Activated T-cell treated with anti-CD3 and anti-CD28 coated beads, Interleukin-2, amount 50 U/mL, for 72 hours (primary cell): ENCODE measurements around the gene NKX2-8. TPM values are rescaled to one million over a fixed set of nuclear protein-coding genes. Genes with fewer than 3 reads are reported as not detected.
"Not testable (repeated sequence)": the region's sequence is repeated elsewhere in the genome, so short reads cannot be mapped to it uniquely, and the experiment has no call there.

Source experiments
- ATAC-seq, 2 donors: fragments of 150-1000 bp; cut with Tn5 transposase; replicated peaks in 1 of 2; 2 replicates each; pipeline ENCODE4 v1.10.0; 2021; ENCODE audit warnings: moderate library complexity in 2 of 2, mild to moderate bottlenecking in 1 of 2
- DNase-seq, 2 donors: peaks; one replicate each; pipeline ENCODE4 v3.0.0; 2021 to 2022; ENCODE audit warnings: mixed read lengths in 1 of 2
- H3K27ac Mint-ChIP-seq: one replicate; pipeline ENCODE4 v1.8.0; 2022; ENCODE audit warnings: mild to moderate bottlenecking, moderate library complexity, mixed read lengths
- H3K27me3 Mint-ChIP-seq: one replicate; pipeline ENCODE4 v1.8.0; 2022; ENCODE audit warnings: low read depth, mixed read lengths
- H3K36me3 Mint-ChIP-seq, 2 donors: one replicate each; pipeline ENCODE4 v1.8.0; 2022; ENCODE audit warnings: mixed read lengths in 2 of 2, mild to moderate bottlenecking in 1 of 2; ENCODE audit not compliant: insufficient read depth in 2 of 2
- H3K4me1 Mint-ChIP-seq: one replicate; pipeline ENCODE4 v1.8.0; 2022; ENCODE audit warnings: low read depth, mixed read lengths
- H3K4me3 Mint-ChIP-seq, 2 donors: one replicate each; pipeline ENCODE4 v1.8.0; 2022; ENCODE audit warnings: mild to moderate bottlenecking in 2 of 2, mixed read lengths in 2 of 2, moderate library complexity in 2 of 2
- H3K9me3 Mint-ChIP-seq, 2 donors: one replicate each; pipeline ENCODE4 v1.8.0; 2022; ENCODE audit warnings: mixed read lengths in 2 of 2
- total RNA-seq, 2 donors: library from RNA; stranded (reverse); gene quantifications; one replicate each; pipeline ENCODE4 v1.2.3, GENCODE V29; 2022

NKX2-8 gene
- total RNA-seq, 2 donors from 2014 or later = not detected

DNA sequence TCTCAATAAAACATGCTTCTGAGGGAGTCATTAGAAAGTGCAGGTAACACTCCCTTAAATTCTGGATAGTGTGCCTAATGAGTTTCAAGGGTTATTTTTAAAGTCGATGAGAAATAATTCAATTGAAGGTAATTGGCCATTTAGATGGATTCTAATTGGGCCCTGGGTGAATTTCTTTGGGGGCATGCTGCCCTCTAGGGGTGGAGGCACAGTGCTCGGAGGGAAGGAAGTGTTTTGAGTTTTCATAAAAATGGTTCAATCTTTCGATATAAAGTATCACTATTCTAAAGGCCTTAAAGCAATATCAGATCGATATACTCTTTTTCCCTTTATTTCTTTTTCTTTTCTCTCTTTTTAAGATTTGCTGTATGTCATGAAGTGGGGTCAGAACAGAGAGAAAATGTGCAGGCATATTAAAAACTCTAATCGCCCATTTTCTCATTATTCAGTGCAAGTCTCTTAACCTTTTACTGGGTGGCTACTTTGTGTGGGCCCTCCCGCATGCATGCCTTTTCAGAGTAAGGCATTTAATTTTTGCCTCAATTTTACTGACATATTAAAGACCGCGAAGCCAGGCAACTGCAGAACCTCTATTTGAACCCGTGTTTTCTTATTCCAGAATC lies 25.5 kb downstream of the NKX2-8 start:
- no peak for ATAC-seq
- no peaks in the 10 kb centered on the region for H3K4me1 Mint-ChIP-seq
- no peak overlapping the region for H3K27ac Mint-ChIP-seq
- H3K9me3 Mint-ChIP-seq = no peaks in the 10 kb centered on the region
- H3K4me3 Mint-ChIP-seq = no peak overlapping the region
- no peaks in the 10 kb centered on the region for H3K36me3 Mint-ChIP-seq
- peaks cover 28% of the 10 kb centered on the region for H3K27me3 Mint-ChIP-seq
- peak; percentile 32 to 39 for DNase-seq

DNA sequence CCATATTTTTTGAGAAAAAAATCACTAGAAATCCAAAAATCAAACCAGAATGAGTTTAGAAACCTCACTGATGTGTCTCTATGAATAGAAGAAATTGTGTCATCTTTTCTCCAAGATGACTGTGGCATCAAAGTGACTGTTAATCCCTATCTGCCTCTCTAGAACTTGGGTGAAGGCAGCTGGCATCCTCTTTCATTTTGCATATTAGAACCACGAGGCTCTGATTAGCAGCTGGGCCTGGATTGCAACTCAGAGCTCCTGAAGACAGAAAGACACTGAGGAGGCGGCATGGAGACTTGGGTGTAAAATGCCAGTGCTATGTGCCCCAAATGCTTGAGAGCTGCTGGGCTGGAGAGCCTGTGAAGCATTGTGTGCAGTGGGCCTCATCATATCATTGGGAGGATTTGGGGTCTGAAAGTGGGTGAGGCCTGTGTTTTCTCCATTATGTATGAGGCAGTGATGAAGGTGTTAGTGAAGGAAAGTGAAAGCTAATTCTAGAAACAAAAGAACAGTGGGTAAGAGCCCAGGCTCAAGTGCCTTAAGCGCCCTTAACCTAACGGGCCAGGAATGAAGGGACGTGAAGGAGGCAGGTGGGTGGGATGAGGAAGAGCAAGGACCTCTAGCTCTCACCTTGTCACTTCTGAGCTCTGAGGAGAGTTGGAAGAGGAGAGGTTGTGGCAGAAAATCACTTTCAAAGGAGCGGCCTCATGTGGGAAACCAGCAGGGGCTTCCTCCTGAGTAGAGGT lies 26.2 kb downstream of the NKX2-8 start:
- Mint-ChIP-seq H3K4me1 (no peaks in the 10 kb centered on the region), H3K36me3 (no peaks in the 10 kb centered on the region), H3K4me3 (no peak overlapping the region), H3K27ac (no peak overlapping the region), H3K27me3 (peaks cover 23% of the 10 kb centered on the region), H3K9me3 (no peaks in the 10 kb centered on the region)
- no peak for ATAC-seq
- DNase-seq = no peak

DNA sequence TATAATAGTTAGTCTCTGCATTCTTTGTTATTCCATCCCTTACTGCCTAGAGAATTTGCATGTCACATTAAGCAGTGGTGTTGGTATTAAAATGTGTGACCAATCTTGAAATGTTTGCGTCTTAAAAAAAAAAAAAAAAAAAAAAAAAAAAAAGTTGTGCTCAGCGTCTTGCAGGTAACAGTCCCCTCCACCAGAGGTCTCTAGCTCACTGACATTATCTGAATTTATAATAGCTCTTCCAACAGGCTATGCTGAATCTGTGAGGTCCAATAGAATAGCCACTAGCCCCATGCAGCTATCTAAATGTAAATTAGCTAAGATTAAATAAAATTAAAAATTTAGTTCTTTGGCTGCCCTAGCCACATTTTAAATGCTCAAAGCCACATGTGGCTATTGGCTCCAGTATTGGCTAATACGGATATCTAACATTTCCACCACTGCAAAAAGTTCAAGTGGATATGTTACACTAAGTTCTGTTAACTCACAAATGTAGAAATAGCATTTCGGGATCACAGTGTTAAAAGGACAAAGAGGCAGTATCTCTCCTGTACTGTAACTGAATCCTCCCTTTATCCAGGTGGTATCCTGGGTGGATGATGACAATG lies 28.7 kb downstream of the NKX2-8 start:
- Mint-ChIP-seq H3K36me3 (no peaks in the 10 kb centered on the region), H3K4me3 (no peak overlapping the region), H3K27ac (no peak overlapping the region), H3K27me3 (peaks cover 10% of the 10 kb centered on the region), H3K4me1 (no peaks in the 10 kb centered on the region), H3K9me3 (no peaks in the 10 kb centered on the region)
- ATAC-seq (no peak), DNase-seq (peak; percentile 1 to 3)

DNA sequence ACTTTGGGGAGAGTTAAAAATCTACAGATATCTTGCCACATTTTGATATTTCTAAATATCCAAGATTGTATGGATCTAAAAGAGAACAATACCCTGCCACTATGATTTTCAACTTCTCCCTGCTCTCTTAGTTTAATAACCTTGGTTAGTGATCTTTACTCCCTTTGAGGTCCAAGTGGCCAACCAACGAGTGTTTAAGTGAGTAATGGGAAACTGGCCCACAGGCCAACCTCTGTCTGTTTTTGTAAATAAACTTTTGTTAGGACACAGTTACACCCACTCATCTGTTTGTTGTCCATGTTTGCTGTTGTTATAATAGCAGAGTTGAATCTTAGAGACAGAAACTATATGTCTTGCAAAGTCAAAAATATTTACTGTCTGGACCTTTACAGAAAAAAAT lies 31.5 kb downstream of the NKX2-8 start:
- H3K36me3 Mint-ChIP-seq = no peaks in the 10 kb centered on the region
- H3K9me3 Mint-ChIP-seq = no peaks in the 10 kb centered on the region
- H3K4me3 Mint-ChIP-seq = no peak overlapping the region
- no peak overlapping the region for H3K27ac Mint-ChIP-seq
- ATAC-seq = no peak
- no peaks in the 10 kb centered on the region for H3K4me1 Mint-ChIP-seq
- peaks cover 17% of the 10 kb centered on the region for H3K27me3 Mint-ChIP-seq
- DNase-seq = no peak

DNA sequence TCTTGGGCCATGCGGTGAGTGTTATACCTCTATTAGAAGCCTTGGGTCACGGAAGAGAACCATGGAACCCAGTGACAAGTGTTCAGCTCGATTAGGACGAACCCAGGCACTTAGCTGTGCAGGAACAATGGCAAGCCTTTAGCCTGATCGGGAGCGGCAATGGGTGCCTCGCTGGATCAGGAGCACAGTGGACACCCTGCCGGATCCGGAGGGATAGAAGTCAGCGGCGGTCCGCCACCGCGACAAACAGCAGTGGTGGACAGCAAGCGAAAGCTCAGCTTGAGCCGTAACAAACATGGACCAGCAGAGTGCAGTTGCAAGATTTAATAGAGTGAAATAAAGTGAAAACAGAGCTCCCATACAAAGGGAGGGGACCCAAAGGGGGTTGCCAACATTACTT lies 38.1 kb downstream of the NKX2-8 start:
- not testable (repeated sequence) for DNase-seq, ATAC-seq, H3K36me3 Mint-ChIP-seq, H3K27ac Mint-ChIP-seq, H3K4me3 Mint-ChIP-seq, H3K4me1 Mint-ChIP-seq, H3K9me3 Mint-ChIP-seq
- peaks cover 11% of the 10 kb centered on the region for H3K27me3 Mint-ChIP-seq

DNA sequence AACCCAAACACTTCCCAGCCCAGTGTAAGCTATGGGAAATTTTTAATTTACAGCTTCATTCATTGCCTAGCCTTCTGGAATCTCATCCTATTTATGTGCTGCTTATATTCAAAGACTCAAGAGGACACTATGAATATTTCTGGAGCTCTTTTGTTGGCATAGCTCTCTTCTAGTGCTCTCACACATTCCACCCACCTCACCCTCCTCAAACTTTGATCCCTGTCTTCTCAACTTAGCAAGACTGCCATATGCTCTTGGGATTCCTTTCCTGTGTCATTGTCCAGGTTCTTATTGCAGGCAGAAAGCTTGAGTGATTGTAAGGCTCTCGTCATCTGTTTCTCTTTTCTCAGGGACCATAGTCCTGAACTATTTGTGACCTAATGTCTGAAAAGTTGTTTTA lies 44.4 kb downstream of the NKX2-8 start:
- DNase-seq (no peak), ATAC-seq (no peak)
- Mint-ChIP-seq H3K27ac (no peak overlapping the region), H3K4me1 (no peaks in the 10 kb centered on the region), H3K36me3 (no peaks in the 10 kb centered on the region), H3K27me3 (peaks cover 26% of the 10 kb centered on the region), H3K4me3 (no peak overlapping the region), H3K9me3 (peaks cover 2 to 7% of the 10 kb centered on the region in 2 donors)

Other genes starting within 250 kb of the NKX2-8 start
- gene NKX2-1, start 62.4 kb downstream of the NKX2-8 start, total RNA-seq = not detected
- gene PAX9, start 79.2 kb upstream of the NKX2-8 start, total RNA-seq = under 1 TPM in 1 of 2 donors, not detected in 1; 0.23 TPM